Muscle of back (tissue), 13 donors: ENCODE measurements around the gene ANKRD55. TPM values are rescaled to one million over a fixed set of nuclear protein-coding genes. Genes with fewer than 3 reads are reported as not detected.
"Not testable (repeated sequence)": the region's sequence is repeated elsewhere in the genome, so short reads cannot be mapped to it uniquely, and the experiment has no call there.

ENCODE experiments used
- DNase-seq, 3 donors: peaks; one replicate each; pipeline versions ENCODE4 v3.0.0 to v3.0.0-alpha.2; 2013
- long read RNA-seq, 9 donors: transcript quantifications; one replicate each; lab custom pipeline, GENCODE V29; 2026
- polyA plus RNA-seq, 10 donors: library from polyadenylated mRNA; unstranded; fragments of 120-200 nt; gene quantifications; one replicate each; pipeline ENCODE4 v1.2.1, GENCODE V29; 2013; ENCODE audit not compliant: insufficient read length in 10 of 10

The ANKRD55 gene
- 1 to 10 TPM in 1 of 10 donors, under 1 TPM in 6, not detected in 3; 0.23 to 1.2 (median 0.45) TPM for polyA plus RNA-seq
- long read RNA-seq, donor 1 = 0 reads
- long read RNA-seq, donor 2 = 0 reads
- long read RNA-seq, donor 3 = 0 reads
- long read RNA-seq, donor 4 = 0 reads
- long read RNA-seq, donor 5 = 0 reads
- long read RNA-seq, donor 6 = 0 reads
- long read RNA-seq, donor 7 = 0 reads
- long read RNA-seq, donor 8 = 0 reads
- long read RNA-seq, donor 9 = 0 reads

- DNase-seq = peak in 1 of 3 donors; percentile 34
Measured at GRCh38 chr5:56233230-56233629, at the start of gene ANKRD55. TSS of gene ANKRD55 (minus strand) at chr5:56233330. CDS start at chr5:56232913, 417 bp downstream.

GRCh38 chr5:56282216-56282615, 49.1 kb upstream of the ANKRD55 start:
- DNase-seq = no peak

GRCh38 chr5:56281489-56282165, 48.5 kb upstream of the ANKRD55 start:
- DNase-seq = no peak

GRCh38 chr5:56279979-56280378, 46.8 kb upstream of the ANKRD55 start:
- DNase-seq = peak in 1 of 3 donors; percentile 74

- peak in 1 of 3 donors; percentile 31 for DNase-seq
Measured at GRCh38 chr5:56279291-56279690, 46.2 kb upstream of the ANKRD55 start.

GRCh38 chr5:56278335-56278753, 45.2 kb upstream of the ANKRD55 start:
- peak in 1 of 3 donors; percentile 93 for DNase-seq

GRCh38 chr5:56277573-56277972, 44.4 kb upstream of the ANKRD55 start:
- DNase-seq = no peak

GRCh38 chr5:56273376-56273955, 40.3 kb upstream of the ANKRD55 start:
- no peak for DNase-seq

- no peak for DNase-seq
Measured at GRCh38 chr5:56272765-56273164, 39.6 kb upstream of the ANKRD55 start.

GRCh38 chr5:56270568-56271392, 37.6 kb upstream of the ANKRD55 start:
- peak; percentile 78 to 91 (median 86) for DNase-seq

GRCh38 chr5:56270058-56270457, 36.9 kb upstream of the ANKRD55 start:
- no peak for DNase-seq

GRCh38 chr5:56269216-56269927, 36.2 kb upstream of the ANKRD55 start:
- peak in 2 of 3 donors; percentile 47 to 69 for DNase-seq

- DNase-seq = not testable (repeated sequence)
Measured at GRCh38 chr5:56268707-56269106, 35.6 kb upstream of the ANKRD55 start.

- no peak for DNase-seq
Measured at GRCh38 chr5:56267856-56268255, 34.7 kb upstream of the ANKRD55 start.

- DNase-seq = no peak
Measured at GRCh38 chr5:56264417-56265025, 31.4 kb upstream of the ANKRD55 start.

GRCh38 chr5:56262279-56262678, 29.1 kb upstream of the ANKRD55 start:
- no peak for DNase-seq

- peak; percentile 62 to 95 (median 79) for DNase-seq
Measured at GRCh38 chr5:56259002-56259511, 25.9 kb upstream of the ANKRD55 start.

GRCh38 chr5:56257763-56258529, 24.8 kb upstream of the ANKRD55 start:
- not testable (repeated sequence) for DNase-seq

GRCh38 chr5:56257010-56257409, 23.9 kb upstream of the ANKRD55 start:
- DNase-seq = no peak

GRCh38 chr5:56255502-56255901, 22.4 kb upstream of the ANKRD55 start:
- no peak for DNase-seq
